GM23338 (cell line): ENCODE results near the gene ACYP2. TPM values are rescaled to one million over a fixed set of nuclear protein-coding genes. Genes with fewer than 3 reads are reported as not detected.
"Not testable (repeated sequence)": the region's sequence is repeated elsewhere in the genome, so short reads cannot be mapped to it uniquely, and the experiment has no call there.

Experiments used
- ATAC-seq: fragments of 200-7000 bp; cut with Tn5 transposase; 3 replicates; pipeline ENCODE4 v1.9.1; 2020
- DNase-seq: peaks from one replicate; pipeline ENCODE4 v3.0.0-alpha.2; 2015; ENCODE audit warnings: low spot score
- H2AFZ ChIP-seq: fragments of 200-600 bp; sonication (generic); 2 replicates; pipeline ENCODE4 v1.8.0; 2016; ENCODE audit warnings: antibody characterized with exemption, mild to moderate bottlenecking, moderate library complexity
- H3F3A ChIP-seq: fragments of 200-600 bp; sonication (generic); replicated peaks from 2 replicates; pipeline ENCODE4 v1.8.0; 2017; ENCODE audit warnings: antibody characterized with exemption, mixed run types, low read depth
- H3K27ac ChIP-seq: fragments of 200-600 bp; sonication (generic); 2 replicates; pipeline ENCODE4 v1.6.1; 2016; ENCODE audit warnings: low read depth
- H3K27me3 ChIP-seq: fragments of 200-600 bp; sonication (generic); 2 replicates; pipeline ENCODE4 v1.8.0; 2016; ENCODE audit warnings: mild to moderate bottlenecking, mixed run types, moderate library complexity; ENCODE audit not compliant: insufficient read depth
- H3K36me3 ChIP-seq: fragments of 200-600 bp; sonication (generic); 2 replicates; pipeline ENCODE4 v1.8.0; 2016; ENCODE audit warnings: mild to moderate bottlenecking; ENCODE audit not compliant: insufficient read depth
- H3K4me1 ChIP-seq: fragments of 200-600 bp; sonication (generic); 2 replicates; pipeline ENCODE4 v1.8.0; 2016; ENCODE audit warnings: mild to moderate bottlenecking, moderate library complexity; ENCODE audit not compliant: insufficient read depth
- H3K4me2 ChIP-seq: fragments of 200-600 bp; sonication (generic); 2 replicates; pipeline ENCODE4 v1.7.1; 2017; ENCODE audit warnings: mixed run types
- H3K4me3 ChIP-seq: fragments of 200-600 bp; sonication (generic); 2 replicates; pipeline ENCODE4 v1.6.1; 2016; ENCODE audit warnings: mixed run types
- H3K79me2 ChIP-seq: fragments of 200-600 bp; sonication (generic); replicated peaks from 2 replicates; pipeline ENCODE4 v1.8.0; 2017; ENCODE audit warnings: mild to moderate bottlenecking; ENCODE audit not compliant: insufficient read depth
- H3K9me2 ChIP-seq: fragments of 200-600 bp; sonication (generic); 2 replicates; pipeline ENCODE4 v1.8.0; 2017; ENCODE audit not compliant: insufficient read depth
- H4K20me1 ChIP-seq: fragments of 200-600 bp; sonication (generic); replicated peaks from 2 replicates; pipeline ENCODE4 v1.8.0; 2017; ENCODE audit warnings: mild to moderate bottlenecking; ENCODE audit not compliant: insufficient read depth
- H3K27ac Mint-ChIP-seq: 2 replicates; pipeline ENCODE4 v1.8.0; 2020; ENCODE audit warnings: inconsistent platforms, mild to moderate bottlenecking, moderate library complexity, mixed read lengths
- H3K27me3 Mint-ChIP-seq: 3 replicates; pipeline ENCODE4 v1.8.0; 2022; ENCODE audit warnings: low read depth, mild to moderate bottlenecking, moderate library complexity, mixed read lengths, inconsistent platforms; ENCODE audit not compliant: insufficient read depth, poor library complexity
- H3K36me3 Mint-ChIP-seq: 3 replicates; pipeline ENCODE4 v1.8.0; 2021; ENCODE audit warnings: low read depth, mild to moderate bottlenecking, inconsistent platforms, moderate library complexity, mixed read lengths
- H3K4me1 Mint-ChIP-seq: 3 replicates; pipeline ENCODE4 v1.8.0; 2020; ENCODE audit warnings: mild to moderate bottlenecking, inconsistent platforms, mixed read lengths
- H3K4me3 Mint-ChIP-seq: 3 replicates; pipeline ENCODE4 v1.8.0; 2021; ENCODE audit warnings: moderate library complexity, mild to moderate bottlenecking, inconsistent platforms, mixed read lengths
- H3K9me3 Mint-ChIP-seq: 3 replicates; pipeline ENCODE4 v1.8.0; 2020; ENCODE audit warnings: moderate library complexity, mild to moderate bottlenecking, inconsistent platforms, mixed read lengths
- CREB1 ChIP-seq: fragments of 250-450 bp; sonication (Bioruptor Pico); IDR thresholded peaks from 2 replicates; pipeline ENCODE4 v1.5.0; 2020; ENCODE audit warnings: low read depth, mild to moderate bottlenecking, moderate library complexity
- ETS1 ChIP-seq: IDR thresholded peaks from 2 replicates; pipeline ENCODE4 v1.6.1; 2016; ENCODE audit warnings: antibody characterized with exemption
- STAT1 ChIP-seq: IDR thresholded peaks from one replicate; pipeline ENCODE4 v1.6.1; 2016; ENCODE audit warnings: antibody characterized with exemption; ENCODE audit not compliant: unreplicated experiment
- polyA plus RNA-seq: library from polyadenylated mRNA; unstranded; fragments of >200 nt; fragmentation: Nextera tagmentation; extraction: Ambion mirVana; gene quantifications from 2 replicates; pipeline ENCODE4 v1.2.1, GENCODE V29; 2016
- total RNA-seq: library from RNA; depleted of rRNA; stranded (reverse); fragments of >200 nt; shearing (Covaris generic); gene quantifications from 2 replicates; pipeline ENCODE4 v1.2.3, GENCODE V29; 2014
- TF ChIP-seq, protein P1 (sequence below): fragments of 250-450 bp; sonication (Bioruptor Pico); IDR thresholded peaks from 2 replicates; pipeline ENCODE4 v1.5.0; 2020; ENCODE audit warnings: mild to moderate bottlenecking, moderate library complexity
- TF ChIP-seq, protein P2 (sequence below): IDR thresholded peaks from one replicate; pipeline ENCODE4 v1.6.1; 2018; ENCODE audit warnings: antibody characterized with exemption; ENCODE audit not compliant: unreplicated experiment

ACYP2 gene
- total and polyA plus RNA-seq, 2 experiments from 2014 or later = 2.3 to 15.5 TPM

GRCh38 chr2:54114936-54115283 is 505 bp upstream of the ACYP2 start (continued):
- TF ChIP-seq, protein P1, sequence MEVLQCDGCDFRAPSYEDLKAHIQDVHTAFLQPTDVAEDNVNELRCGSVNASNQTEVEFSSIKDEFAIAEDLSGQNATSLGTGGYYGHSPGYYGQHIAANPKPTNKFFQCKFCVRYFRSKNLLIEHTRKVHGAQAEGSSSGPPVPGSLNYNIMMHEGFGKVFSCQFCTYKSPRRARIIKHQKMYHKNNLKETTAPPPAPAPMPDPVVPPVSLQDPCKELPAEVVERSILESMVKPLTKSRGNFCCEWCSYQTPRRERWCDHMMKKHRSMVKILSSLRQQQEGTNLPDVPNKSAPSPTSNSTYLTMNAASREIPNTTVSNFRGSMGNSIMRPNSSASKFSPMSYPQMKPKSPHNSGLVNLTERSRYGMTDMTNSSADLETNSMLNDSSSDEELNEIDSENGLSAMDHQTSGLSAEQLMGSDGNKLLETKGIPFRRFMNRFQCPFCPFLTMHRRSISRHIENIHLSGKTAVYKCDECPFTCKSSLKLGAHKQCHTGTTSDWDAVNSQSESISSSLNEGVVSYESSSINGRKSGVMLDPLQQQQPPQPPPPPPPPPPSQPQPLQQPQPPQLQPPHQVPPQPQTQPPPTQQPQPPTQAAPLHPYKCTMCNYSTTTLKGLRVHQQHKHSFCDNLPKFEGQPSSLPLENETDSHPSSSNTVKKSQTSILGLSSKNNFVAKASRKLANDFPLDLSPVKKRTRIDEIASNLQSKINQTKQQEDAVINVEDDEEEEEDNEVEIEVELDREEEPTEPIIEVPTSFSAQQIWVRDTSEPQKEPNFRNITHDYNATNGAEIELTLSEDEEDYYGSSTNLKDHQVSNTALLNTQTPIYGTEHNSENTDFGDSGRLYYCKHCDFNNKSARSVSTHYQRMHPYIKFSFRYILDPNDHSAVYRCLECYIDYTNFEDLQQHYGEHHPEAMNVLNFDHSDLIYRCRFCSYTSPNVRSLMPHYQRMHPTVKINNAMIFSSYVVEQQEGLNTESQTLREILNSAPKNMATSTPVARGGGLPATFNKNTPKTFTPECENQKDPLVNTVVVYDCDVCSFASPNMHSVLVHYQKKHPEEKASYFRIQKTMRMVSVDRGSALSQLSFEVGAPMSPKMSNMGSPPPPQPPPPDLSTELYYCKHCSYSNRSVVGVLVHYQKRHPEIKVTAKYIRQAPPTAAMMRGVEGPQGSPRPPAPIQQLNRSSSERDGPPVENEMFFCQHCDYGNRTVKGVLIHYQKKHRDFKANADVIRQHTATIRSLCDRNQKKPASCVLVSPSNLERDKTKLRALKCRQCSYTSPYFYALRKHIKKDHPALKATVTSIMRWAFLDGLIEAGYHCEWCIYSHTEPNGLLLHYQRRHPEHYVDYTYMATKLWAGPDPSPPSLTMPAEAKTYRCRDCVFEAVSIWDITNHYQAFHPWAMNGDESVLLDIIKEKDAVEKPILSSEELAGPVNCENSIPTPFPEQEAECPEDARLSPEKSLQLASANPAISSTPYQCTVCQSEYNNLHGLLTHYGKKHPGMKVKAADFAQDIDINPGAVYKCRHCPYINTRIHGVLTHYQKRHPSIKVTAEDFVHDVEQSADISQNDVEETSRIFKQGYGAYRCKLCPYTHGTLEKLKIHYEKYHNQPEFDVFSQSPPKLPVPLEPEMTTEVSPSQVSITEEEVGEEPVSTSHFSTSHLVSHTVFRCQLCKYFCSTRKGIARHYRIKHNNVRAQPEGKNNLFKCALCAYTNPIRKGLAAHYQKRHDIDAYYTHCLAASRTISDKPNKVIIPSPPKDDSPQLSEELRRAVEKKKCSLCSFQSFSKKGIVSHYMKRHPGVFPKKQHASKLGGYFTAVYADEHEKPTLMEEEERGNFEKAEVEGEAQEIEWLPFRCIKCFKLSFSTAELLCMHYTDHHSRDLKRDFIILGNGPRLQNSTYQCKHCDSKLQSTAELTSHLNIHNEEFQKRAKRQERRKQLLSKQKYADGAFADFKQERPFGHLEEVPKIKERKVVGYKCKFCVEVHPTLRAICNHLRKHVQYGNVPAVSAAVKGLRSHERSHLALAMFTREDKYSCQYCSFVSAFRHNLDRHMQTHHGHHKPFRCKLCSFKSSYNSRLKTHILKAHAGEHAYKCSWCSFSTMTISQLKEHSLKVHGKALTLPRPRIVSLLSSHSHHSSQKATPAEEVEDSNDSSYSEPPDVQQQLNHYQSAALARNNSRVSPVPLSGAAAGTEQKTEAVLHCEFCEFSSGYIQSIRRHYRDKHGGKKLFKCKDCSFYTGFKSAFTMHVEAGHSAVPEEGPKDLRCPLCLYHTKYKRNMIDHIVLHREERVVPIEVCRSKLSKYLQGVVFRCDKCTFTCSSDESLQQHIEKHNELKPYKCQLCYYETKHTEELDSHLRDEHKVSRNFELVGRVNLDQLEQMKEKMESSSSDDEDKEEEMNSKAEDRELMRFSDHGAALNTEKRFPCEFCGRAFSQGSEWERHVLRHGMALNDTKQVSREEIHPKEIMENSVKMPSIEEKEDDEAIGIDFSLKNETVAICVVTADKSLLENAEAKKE = no peak
- TF ChIP-seq, protein P2, sequence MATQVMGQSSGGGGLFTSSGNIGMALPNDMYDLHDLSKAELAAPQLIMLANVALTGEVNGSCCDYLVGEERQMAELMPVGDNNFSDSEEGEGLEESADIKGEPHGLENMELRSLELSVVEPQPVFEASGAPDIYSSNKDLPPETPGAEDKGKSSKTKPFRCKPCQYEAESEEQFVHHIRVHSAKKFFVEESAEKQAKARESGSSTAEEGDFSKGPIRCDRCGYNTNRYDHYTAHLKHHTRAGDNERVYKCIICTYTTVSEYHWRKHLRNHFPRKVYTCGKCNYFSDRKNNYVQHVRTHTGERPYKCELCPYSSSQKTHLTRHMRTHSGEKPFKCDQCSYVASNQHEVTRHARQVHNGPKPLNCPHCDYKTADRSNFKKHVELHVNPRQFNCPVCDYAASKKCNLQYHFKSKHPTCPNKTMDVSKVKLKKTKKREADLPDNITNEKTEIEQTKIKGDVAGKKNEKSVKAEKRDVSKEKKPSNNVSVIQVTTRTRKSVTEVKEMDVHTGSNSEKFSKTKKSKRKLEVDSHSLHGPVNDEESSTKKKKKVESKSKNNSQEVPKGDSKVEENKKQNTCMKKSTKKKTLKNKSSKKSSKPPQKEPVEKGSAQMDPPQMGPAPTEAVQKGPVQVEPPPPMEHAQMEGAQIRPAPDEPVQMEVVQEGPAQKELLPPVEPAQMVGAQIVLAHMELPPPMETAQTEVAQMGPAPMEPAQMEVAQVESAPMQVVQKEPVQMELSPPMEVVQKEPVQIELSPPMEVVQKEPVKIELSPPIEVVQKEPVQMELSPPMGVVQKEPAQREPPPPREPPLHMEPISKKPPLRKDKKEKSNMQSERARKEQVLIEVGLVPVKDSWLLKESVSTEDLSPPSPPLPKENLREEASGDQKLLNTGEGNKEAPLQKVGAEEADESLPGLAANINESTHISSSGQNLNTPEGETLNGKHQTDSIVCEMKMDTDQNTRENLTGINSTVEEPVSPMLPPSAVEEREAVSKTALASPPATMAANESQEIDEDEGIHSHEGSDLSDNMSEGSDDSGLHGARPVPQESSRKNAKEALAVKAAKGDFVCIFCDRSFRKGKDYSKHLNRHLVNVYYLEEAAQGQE = no peak
- TF ChIP-seq CREB1 (no peak), ETS1 (no peak), STAT1 (no peak)

DNA sequence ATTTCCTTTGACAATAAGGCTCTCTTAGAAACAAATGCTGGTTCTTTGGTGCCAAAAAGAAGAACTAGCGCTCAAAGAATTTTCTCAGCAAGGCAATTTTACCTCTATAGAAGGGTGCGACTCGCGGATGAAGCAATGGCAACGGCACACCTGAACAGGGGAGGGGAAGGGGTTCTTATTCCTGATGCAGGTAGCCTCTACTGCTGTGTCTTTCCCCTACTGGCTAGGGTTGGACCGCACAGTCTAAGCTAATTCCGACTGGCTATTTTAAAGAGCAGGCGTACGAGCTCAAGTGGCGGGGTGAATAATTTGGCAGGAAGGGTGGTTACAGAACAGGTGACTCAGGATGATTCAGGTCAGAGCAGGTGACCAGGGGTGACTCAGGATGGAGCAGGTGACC is 1.2 kb downstream of the ACYP2 start:
- not testable (repeated sequence) for H3K79me2 ChIP-seq, H2AFZ ChIP-seq, H3K27me3 ChIP-seq, H3K27me3 Mint-ChIP-seq, H3F3A ChIP-seq, H4K20me1 ChIP-seq, H3K27ac ChIP-seq, H3K4me1 Mint-ChIP-seq, H3K4me2 ChIP-seq, H3K9me2 ChIP-seq, ATAC-seq, H3K4me1 ChIP-seq, H3K27ac Mint-ChIP-seq, H3K4me3 ChIP-seq
- Mint-ChIP-seq H3K36me3 (peaks cover 56% of the 10 kb centered on the region), H3K9me3 (peaks cover 55% of the 10 kb centered on the region), H3K4me3 (peak overlapping the region; percentile 7; the same call in 1 of the 3 replicates)
- peak; percentile 66 for DNase-seq
- peaks cover 24% of the 10 kb centered on the region for H3K36me3 ChIP-seq
